ENCODE measurements around the gene PI16. TPM values are rescaled to one million over a fixed set of nuclear protein-coding genes. Genes with fewer than 3 reads are reported as not detected.
A peak's percentile ranks its signal among the peaks of the same experiment; 100 is the strongest.
"Not testable (repeated sequence)": the region's sequence is repeated elsewhere in the genome, so short reads cannot be mapped to it uniquely, and the experiment has no call there.

PI16 gene
- total and polyA plus RNA-seq, 3 experiments from 2014 or later, result 0.20 to 13.6 (median 0.37) TPM

DNA sequence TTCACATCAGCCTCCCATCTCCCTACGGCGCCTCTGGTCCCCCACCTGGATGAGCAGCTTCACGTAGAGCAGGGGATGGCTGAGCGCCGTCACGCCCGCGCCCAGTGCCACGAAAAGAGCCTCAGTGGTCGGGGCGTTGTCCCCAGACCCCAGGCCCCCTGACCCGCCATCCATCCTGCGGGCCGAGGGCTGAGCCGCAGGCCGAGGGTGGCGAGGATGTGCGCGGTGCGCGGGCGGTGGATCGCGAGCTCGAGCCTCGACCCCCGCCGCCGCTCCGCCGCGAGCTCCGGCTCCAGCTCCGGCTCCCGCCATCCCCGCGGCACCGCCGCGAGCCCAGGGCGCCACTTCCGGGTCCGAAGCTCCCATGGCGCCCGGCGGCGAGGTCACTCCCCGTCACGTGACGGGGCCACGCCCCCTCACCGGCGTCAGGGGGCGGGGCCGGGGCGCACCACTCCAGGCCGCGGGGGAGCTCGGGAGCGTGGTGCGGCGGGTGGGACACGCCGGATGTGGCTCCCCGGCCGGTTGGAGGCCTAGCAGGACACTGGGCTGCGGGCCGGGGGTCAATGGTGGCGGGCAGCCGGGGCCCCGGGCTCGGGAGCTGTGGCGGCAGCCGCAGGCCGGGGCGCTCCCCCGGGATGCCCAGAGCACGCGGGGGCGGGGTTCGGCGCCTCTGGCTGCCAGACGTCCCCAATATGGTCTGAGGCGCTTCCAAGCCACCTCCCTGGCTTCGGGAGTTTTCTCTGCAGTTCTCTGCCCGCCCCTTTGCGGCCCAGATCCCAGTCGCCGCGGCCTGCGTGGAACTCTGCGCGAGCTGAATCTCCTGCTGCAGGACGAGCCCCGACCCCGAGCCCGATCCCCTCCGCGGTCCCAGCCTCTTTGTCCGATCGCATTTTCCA, 31.5 kb downstream of the PI16 start, which contains the start of gene MTCH1:
Gene MTCH1 (minus strand): TSS at position 389 of the 896 bp plus-strand sequence. CDS start 23 bp downstream, at position 366.
- Mint-ChIP-seq H3K36me3 (peaks cover 0 to 16% (median 3%) of the 10 kb centered on the region in 3 donors), H3K9me3 (no peaks in the 10 kb centered on the region), H3K4me1 (peaks cover 20 to 28% (median 22%) of the 10 kb centered on the region in 3 donors), H3K27me3 (peaks cover 0 to 11% of the 10 kb centered on the region in 2 donors), H3K27ac (peak within 1 kb of the TSS; percentile 87 to 99 (median 97)), H3K4me3 (peak within 1 kb of the TSS in 5 of 7 donors; percentile 90 to 99 (median 97))
- POLR2A ChIA-PET, result interaction anchor here (0.6 to 2.2 kb wide), 11 partner anchors 19 to 531 kb away, joined by 3 to 15 read pairs (median 3); partner anchors contain the start of genes C6orf89, FGD2, PPIL1 and RNF8
- H3K4me3 ChIP-seq (ENCODE audit: low read length), result peak within 1 kb of the TSS; percentile 91
- no peaks in the 10 kb centered on the region for H3K36me3 ChIP-seq (ENCODE audit: insufficient read depth, low read length)
- H3K27me3 ChIP-seq (ENCODE audit: insufficient read depth, low read length, poor library complexity, severe bottlenecking), result no peaks in the 10 kb centered on the region
- H3K9me3 ChIP-seq (ENCODE audit: low read length), result no peaks in the 10 kb centered on the region
- H3K4me1 ChIP-seq (ENCODE audit: insufficient read depth, low read length), result peaks cover 37% of the 10 kb centered on the region
- peak; percentile 84 to 92 (median 90) for DNase-seq
- CTCF ChIA-PET, result interaction anchor here (1.0 to 2.0 kb wide), 7 partner anchors 32 to 224 kb away, joined by 3 to 19 read pairs (median 4); partner anchors contain the start of gene C6orf89
- peak within 1 kb of the TSS; percentile 82 for H3K27ac ChIP-seq (ENCODE audit: low read depth, low read length)

DNA sequence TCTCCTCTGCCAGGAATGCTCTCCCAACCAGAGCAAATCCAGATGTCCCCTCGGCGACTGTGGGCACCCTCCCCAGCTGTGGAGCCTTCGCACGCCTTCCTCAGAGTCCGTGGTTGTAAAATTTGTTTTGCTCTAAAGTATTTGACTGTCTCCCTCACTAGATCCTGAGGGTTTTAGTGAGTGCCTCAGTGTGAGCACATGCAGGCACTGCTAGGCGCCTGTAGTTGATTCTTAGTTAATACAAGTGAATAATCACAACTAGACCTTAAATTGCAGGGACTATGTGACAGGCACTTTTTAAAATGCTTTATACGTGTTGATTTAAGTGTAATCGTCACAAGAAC, 32.1 kb downstream of the PI16 start:
- no peaks in the 10 kb centered on the region for H3K9me3 ChIP-seq (ENCODE audit: low read length)
- H3K27me3 ChIP-seq (ENCODE audit: insufficient read depth, low read length, poor library complexity, severe bottlenecking), result no peaks in the 10 kb centered on the region
- H3K4me1 Mint-ChIP-seq, result peaks cover 14 to 25% (median 18%) of the 10 kb centered on the region in 3 donors
- peak overlapping the region; percentile 91 for H3K4me3 ChIP-seq (ENCODE audit: low read length)
- no peaks in the 10 kb centered on the region for H3K9me3 Mint-ChIP-seq
- H3K36me3 Mint-ChIP-seq, result peaks cover 0 to 12% (median 2%) of the 10 kb centered on the region in 3 donors
- ChIA-PET POLR2A (interaction anchor here (0.8 to 2.2 kb wide), 7 partner anchors 23 to 530 kb away, joined by 3 to 15 read pairs (median 4); partner anchors contain the start of genes C6orf89, PPIL1 and RNF8), CTCF (interaction anchor here (1.4 to 2.0 kb wide), 5 partner anchors 31 to 186 kb away, joined by 4 to 19 read pairs (median 6); partner anchors contain the start of gene C6orf89)
- H3K27ac Mint-ChIP-seq, result peak overlapping the region; percentile 87 to 99 (median 97)
- H3K27ac ChIP-seq (ENCODE audit: low read depth, low read length), result peak overlapping the region; percentile 82
- H3K36me3 ChIP-seq (ENCODE audit: insufficient read depth, low read length), result no peaks in the 10 kb centered on the region
- H3K4me1 ChIP-seq (ENCODE audit: insufficient read depth, low read length), result peaks cover 36% of the 10 kb centered on the region
- peaks cover 0 to 11% of the 10 kb centered on the region in 2 donors for H3K27me3 Mint-ChIP-seq
- H3K4me3 Mint-ChIP-seq, result peak overlapping the region in 5 of 7 donors; percentile 90 to 99 (median 97)
- no peak for DNase-seq

DNA sequence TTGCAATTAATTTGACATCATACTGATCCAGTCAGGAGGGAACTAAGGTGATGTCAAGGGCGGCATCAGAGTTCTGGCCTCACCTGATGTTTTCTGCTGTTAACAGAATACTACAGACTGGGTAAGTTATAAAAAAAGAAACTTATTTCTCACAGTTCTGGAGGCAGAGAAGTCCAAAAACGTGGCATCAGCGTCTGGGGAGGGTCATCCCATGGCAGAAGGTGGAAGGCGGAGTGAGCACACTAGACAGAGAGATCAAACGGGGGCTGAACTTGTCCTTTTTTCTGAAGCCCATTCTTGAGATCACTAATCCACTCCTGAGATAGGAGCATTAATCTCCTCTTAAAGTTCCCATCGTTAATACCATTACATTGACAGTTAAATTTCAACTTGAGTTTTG, 34.7 kb downstream of the PI16 start:
- CTCF ChIA-PET, result no interaction called here
- POLR2A ChIA-PET, result interaction anchor here (0.6 kb wide), 1 partner anchor 379 kb away, joined by 5 read pairs; no protein-coding TSS in a partner anchor

DNA sequence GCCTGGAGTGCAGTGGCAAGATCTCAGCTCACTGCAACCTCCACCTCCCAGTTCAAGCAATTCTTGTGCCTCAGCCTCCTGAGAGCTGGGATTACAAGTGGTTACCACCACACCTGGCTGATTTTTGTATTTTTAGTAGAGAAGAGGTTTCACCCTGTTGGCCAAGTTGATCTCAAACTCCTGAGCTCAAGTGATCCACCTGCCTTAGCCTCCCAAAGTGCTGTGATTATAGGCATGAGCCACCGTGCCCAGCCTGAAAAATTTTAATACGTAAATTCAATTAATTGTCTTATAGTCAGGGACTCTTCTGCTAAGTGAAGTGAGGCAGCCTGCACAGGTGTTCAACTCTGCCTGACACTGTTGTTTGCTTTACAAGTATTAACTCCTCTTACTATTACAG, 35.9 kb downstream of the PI16 start:
- peaks cover 8 to 15% (median 12%) of the 10 kb centered on the region in 3 donors for H3K4me1 Mint-ChIP-seq
- H3K9me3 ChIP-seq (ENCODE audit: low read length); H3K36me3 ChIP-seq (ENCODE audit: insufficient read depth, low read length); H3K27me3 ChIP-seq (ENCODE audit: insufficient read depth, low read length, poor library complexity, severe bottlenecking); DNase-seq; CTCF ChIA-PET; H3K4me3 ChIP-seq (ENCODE audit: low read length); H3K4me3 Mint-ChIP-seq; H3K36me3 Mint-ChIP-seq; H3K4me1 ChIP-seq (ENCODE audit: insufficient read depth, low read length); H3K9me3 Mint-ChIP-seq; H3K27ac ChIP-seq (ENCODE audit: low read depth, low read length); POLR2A ChIA-PET: not testable (repeated sequence)
- H3K27ac Mint-ChIP-seq, result peak overlapping the region in 1 of 8 donors; percentile 36
- peaks cover 3 to 19% of the 10 kb centered on the region in 2 donors for H3K27me3 Mint-ChIP-seq

More for the DNA sequence above, 34.7 kb downstream of the PI16 start:
- H3K27me3 ChIP-seq (ENCODE audit: insufficient read depth, low read length, poor library complexity, severe bottlenecking), result no peaks in the 10 kb centered on the region
- Mint-ChIP-seq H3K27ac (no peak overlapping the region), H3K9me3 (no peaks in the 10 kb centered on the region), H3K4me3 (no peak overlapping the region), H3K4me1 (peaks cover 8 to 15% (median 12%) of the 10 kb centered on the region in 3 donors), H3K27me3 (peaks cover 3 to 19% of the 10 kb centered on the region in 2 donors), H3K36me3 (peaks cover 0 to 4% (median 0%) of the 10 kb centered on the region in 3 donors)
- H3K4me3 ChIP-seq (ENCODE audit: low read length), result no peak overlapping the region
- peaks cover 17% of the 10 kb centered on the region for H3K4me1 ChIP-seq (ENCODE audit: insufficient read depth, low read length)
- no peaks in the 10 kb centered on the region for H3K9me3 ChIP-seq (ENCODE audit: low read length)
- DNase-seq, result no peak
- H3K36me3 ChIP-seq (ENCODE audit: insufficient read depth, low read length), result no peaks in the 10 kb centered on the region
- H3K27ac ChIP-seq (ENCODE audit: low read depth, low read length), result no peak overlapping the region

DNA sequence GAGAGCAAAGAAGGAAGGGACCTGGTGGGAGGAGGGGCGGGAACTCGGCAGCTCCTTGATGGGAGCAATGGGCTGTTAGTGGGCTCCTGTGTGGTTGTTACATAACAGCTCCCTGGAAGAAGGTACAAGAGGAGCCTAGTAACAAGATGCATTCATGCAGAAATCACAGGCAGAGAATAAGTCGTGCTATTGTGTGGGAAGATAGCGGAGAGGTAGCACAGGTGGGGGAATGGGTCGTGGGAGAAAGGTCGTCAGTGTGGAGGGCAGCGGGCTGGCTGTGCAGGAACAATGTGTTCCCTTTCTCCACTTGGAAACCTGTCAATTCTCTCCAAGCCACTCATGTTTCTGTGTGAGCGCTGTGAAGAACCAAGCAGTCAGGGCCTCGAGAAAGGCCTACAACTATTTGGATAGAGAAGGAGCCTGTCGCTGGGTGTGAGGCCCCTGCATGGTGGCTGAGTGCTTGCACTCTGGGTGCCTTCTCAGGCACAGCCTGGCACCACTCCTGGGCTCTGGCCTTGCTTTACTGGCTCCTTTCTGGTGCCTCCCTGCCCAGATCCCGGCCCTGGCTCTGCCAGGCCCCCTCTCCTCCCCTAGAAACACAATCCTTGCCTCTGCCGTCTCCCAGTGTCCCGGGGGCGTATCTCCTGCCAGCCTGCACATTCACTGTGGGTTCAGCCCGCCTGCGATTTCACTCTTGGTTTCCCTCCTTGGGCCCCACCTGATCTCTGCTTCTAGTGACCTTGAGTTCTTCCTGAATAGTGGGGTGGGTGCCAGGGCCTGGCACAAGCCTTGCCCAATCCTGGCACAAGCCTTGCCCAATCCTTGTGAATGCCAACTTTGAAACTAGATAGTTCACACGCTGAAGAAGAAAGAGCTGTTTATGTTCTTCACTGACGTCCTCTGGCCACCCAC, 43.5 kb downstream of the PI16 start:
- no peaks in the 10 kb centered on the region for H3K4me1 ChIP-seq (ENCODE audit: insufficient read depth, low read length)
- no peak overlapping the region for H3K27ac ChIP-seq (ENCODE audit: low read depth, low read length)
- H3K36me3 ChIP-seq (ENCODE audit: insufficient read depth, low read length), result no peaks in the 10 kb centered on the region
- peak overlapping the region in 2 of 8 donors; percentile 11 to 40 for H3K27ac Mint-ChIP-seq
- H3K27me3 Mint-ChIP-seq, result peaks cover 0 to 10% of the 10 kb centered on the region in 2 donors
- no peaks in the 10 kb centered on the region for H3K4me1 Mint-ChIP-seq
- H3K4me3 ChIP-seq (ENCODE audit: low read length), result no peak overlapping the region
- H3K9me3 Mint-ChIP-seq, result no peaks in the 10 kb centered on the region
- POLR2A ChIA-PET, result no interaction called here
- no peak overlapping the region for H3K4me3 Mint-ChIP-seq
- no peak for DNase-seq
- no peaks in the 10 kb centered on the region for H3K27me3 ChIP-seq (ENCODE audit: insufficient read depth, low read length, poor library complexity, severe bottlenecking)
- CTCF ChIA-PET, result no interaction called here
- no peaks in the 10 kb centered on the region for H3K9me3 ChIP-seq (ENCODE audit: low read length)
- no peaks in the 10 kb centered on the region for H3K36me3 Mint-ChIP-seq

DNA sequence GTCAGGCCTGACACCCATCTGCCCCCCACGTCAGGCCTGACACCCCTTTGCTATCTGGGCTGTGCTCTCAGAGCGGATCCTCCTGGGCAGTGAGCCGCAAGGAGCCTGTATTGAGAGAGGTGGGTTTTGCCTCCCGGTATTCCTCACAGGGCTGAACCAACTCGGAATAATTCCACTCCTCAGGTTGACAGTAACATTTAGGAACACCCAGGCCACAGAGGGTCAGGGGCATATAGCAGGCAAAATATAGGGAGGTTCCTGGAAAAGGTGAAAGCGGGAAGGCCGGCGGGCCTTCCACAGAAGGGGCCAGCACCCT, 44.1 kb downstream of the PI16 start:
- Histone ChIP-seq H3K27me3 (ENCODE audit: insufficient read depth, low read length, poor library complexity, severe bottlenecking) (no peaks in the 10 kb centered on the region), H3K9me3 (ENCODE audit: low read length) (no peaks in the 10 kb centered on the region), H3K36me3 (ENCODE audit: insufficient read depth, low read length) (no peaks in the 10 kb centered on the region), H3K27ac (ENCODE audit: low read depth, low read length) (no peak overlapping the region), H3K4me3 (ENCODE audit: low read length) (no peak overlapping the region), H3K4me1 (ENCODE audit: insufficient read depth, low read length) (no peaks in the 10 kb centered on the region)
- Mint-ChIP-seq H3K36me3 (no peaks in the 10 kb centered on the region), H3K27ac (peak overlapping the region in 2 of 8 donors; percentile 11 to 37), H3K4me1 (no peaks in the 10 kb centered on the region), H3K4me3 (no peak overlapping the region), H3K9me3 (no peaks in the 10 kb centered on the region), H3K27me3 (peaks cover 0 to 5% of the 10 kb centered on the region in 2 donors)
- CTCF ChIA-PET, result no interaction called here
- POLR2A ChIA-PET, result no interaction called here
- DNase-seq, result no peak

DNA sequence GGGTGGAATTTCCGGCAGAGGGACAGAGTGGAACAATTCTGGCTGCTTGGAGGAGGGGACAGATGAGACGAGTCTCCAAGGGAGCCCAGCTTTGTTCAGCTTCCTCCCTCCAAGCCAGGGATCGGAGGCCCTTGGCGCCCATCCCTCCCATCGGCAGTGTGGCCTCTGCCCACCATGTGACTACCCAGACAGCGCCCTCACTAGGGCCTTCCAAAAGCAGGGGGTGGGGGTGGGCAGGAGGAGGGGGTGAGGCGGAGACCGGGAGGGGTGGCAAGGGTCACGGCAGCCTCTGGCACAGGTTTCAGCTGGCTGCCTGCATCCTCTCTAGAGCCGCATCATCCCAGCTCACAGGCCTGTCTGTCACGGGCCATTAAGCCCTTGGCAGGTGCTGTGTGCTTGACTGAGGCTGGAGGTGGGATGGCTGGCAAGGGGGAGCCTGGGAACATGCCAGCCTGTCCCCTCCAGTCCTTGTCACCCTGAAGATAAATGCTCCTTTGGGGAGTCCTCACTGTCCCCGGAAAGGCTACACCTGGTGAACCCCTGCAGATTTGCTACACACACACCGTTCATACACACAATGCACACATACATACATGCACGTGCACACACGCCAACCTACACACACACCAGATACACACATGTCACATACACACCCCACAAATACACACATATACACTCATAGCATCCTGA, 44.7 kb downstream of the PI16 start:
- ChIA-PET CTCF (no interaction called here), POLR2A (no interaction called here)
- Histone ChIP-seq H3K4me3 (ENCODE audit: low read length) (no peak overlapping the region), H3K9me3 (ENCODE audit: low read length) (no peaks in the 10 kb centered on the region), H3K27ac (ENCODE audit: low read depth, low read length) (no peak overlapping the region), H3K4me1 (ENCODE audit: insufficient read depth, low read length) (no peaks in the 10 kb centered on the region), H3K36me3 (ENCODE audit: insufficient read depth, low read length) (no peaks in the 10 kb centered on the region), H3K27me3 (ENCODE audit: insufficient read depth, low read length, poor library complexity, severe bottlenecking) (no peaks in the 10 kb centered on the region)
- H3K27ac Mint-ChIP-seq, result peak overlapping the region in 1 of 8 donors; percentile 39
- no peak overlapping the region for H3K4me3 Mint-ChIP-seq
- H3K4me1 Mint-ChIP-seq, result no peaks in the 10 kb centered on the region
- H3K36me3 Mint-ChIP-seq, result no peaks in the 10 kb centered on the region
- no peaks in the 10 kb centered on the region for H3K9me3 Mint-ChIP-seq
- DNase-seq, result no peak
- H3K27me3 Mint-ChIP-seq, result peaks cover 0 to 5% of the 10 kb centered on the region in 2 donors

Data from CD8-positive, alpha-beta memory T cell (primary cell).